K562 (cell line): ENCODE measurements around the gene RABGAP1L.

Experiments used
- CBX2 ChIP-seq: fragments of 200-600 bp; sonication (generic); IDR thresholded peaks from one replicate; pipeline ENCODE4 v1.6.1; 2012; ENCODE audit warnings: mild to moderate bottlenecking, low read length, inconsistent platforms; ENCODE audit not compliant: insufficient read depth, poor library complexity, severe bottlenecking
- CREBBP ChIP-seq: IDR thresholded peaks from one replicate; pipeline ENCODE4 v1.6.1; 2012; ENCODE audit warnings: low read depth, mild to moderate bottlenecking, control low read depth, inconsistent platforms, low read length
- ESRRB ChIP-seq: fragments of 250-450 bp; sonication (Bioruptor Pico); IDR thresholded peaks from 2 replicates; pipeline ENCODE4 v1.5.0; 2020; ENCODE audit warnings: mild to moderate bottlenecking, moderate library complexity, borderline replicate concordance
- MAFK ChIP-seq: IDR thresholded peaks from 2 replicates; pipeline ENCODE4 v1.6.1; 2011; ENCODE audit warnings: low read length, improper control_type of control experiment
- NFE2L1 ChIP-seq: fragments of 450-650 bp; IDR thresholded peaks from 2 replicates; pipeline ENCODE4 v1.6.1; 2016; ENCODE audit warnings: missing genetic modification characterization, low read depth, mild to moderate bottlenecking, missing compliant biosample characterization, moderate library complexity, borderline replicate concordance
- POLR2A ChIP-seq: fragments of 450-650 bp; conservative IDR thresholded peaks from 2 replicates; pipeline ENCODE4 v1.6.1; 2016
- POLR2G ChIP-seq: fragments of 200-400 bp; formaldehyde crosslinking; IDR thresholded peaks from 2 replicates; pipeline ENCODE4 v1.6.1; 2017; ENCODE audit warnings: low read depth, mild to moderate bottlenecking, antibody characterized with exemption, low read length, moderate library complexity
- PRMT5 ChIP-seq: sonication (generic); formaldehyde crosslinking; IDR thresholded peaks from 2 replicates; pipeline ENCODE4 v1.5.0; 2020; ENCODE audit warnings: missing genetic modification reagents
- SIN3A ChIP-seq, 2 experiments: fragments of 150-350 bp in 1 of 2; IDR thresholded peaks; 2 replicates each; pipeline ENCODE4 v1.6.1; 2011 to 2016; ENCODE audit warnings: borderline replicate concordance in 2 of 2, low read depth in 2 of 2, low read length in 2 of 2, mild to moderate bottlenecking in 2 of 2, moderate library complexity in 2 of 2; ENCODE audit not compliant: control insufficient read depth in 1 of 2
- TARDBP ChIP-seq: fragments of 450-650 bp; IDR thresholded peaks from 2 replicates; pipeline ENCODE4 v1.6.1; 2016
- U2AF2 ChIP-seq: fragments of 200-400 bp; formaldehyde crosslinking; optimal IDR thresholded peaks from 2 replicates; pipeline ENCODE3; 2017; ENCODE audit warnings: low read depth, mild to moderate bottlenecking, low read length
- ZC3H4 ChIP-seq: sonication (generic); formaldehyde crosslinking; IDR thresholded peaks from 2 replicates; pipeline ENCODE4 v1.9.0; 2021; ENCODE audit warnings: missing genetic modification reagents, borderline replicate concordance
- ZNF589 ChIP-seq: fragments of 200-800 bp; sonication (Bioruptor generic); IDR thresholded peaks from 2 replicates; pipeline ENCODE4 v1.6.1; 2016; ENCODE audit warnings: low read depth, missing genetic modification characterization, missing compliant biosample characterization
- TF ChIP-seq, protein P1 (sequence below), 3 experiments: IDR thresholded peaks in 2 of 3; conservative IDR thresholded peaks in 1 of 3; 2 replicates each; pipeline ENCODE4 v1.5.1; 2011 to 2012; ENCODE audit warnings: low read length in 3 of 3, mild to moderate bottlenecking in 3 of 3, control low read depth in 2 of 3, improper control_type of control experiment in 1 of 3, inconsistent platforms in 1 of 3, low read depth in 1 of 3, mixed read lengths in 1 of 3, moderate library complexity in 1 of 3; ENCODE audit not compliant: insufficient read depth in 2 of 3

DNA sequence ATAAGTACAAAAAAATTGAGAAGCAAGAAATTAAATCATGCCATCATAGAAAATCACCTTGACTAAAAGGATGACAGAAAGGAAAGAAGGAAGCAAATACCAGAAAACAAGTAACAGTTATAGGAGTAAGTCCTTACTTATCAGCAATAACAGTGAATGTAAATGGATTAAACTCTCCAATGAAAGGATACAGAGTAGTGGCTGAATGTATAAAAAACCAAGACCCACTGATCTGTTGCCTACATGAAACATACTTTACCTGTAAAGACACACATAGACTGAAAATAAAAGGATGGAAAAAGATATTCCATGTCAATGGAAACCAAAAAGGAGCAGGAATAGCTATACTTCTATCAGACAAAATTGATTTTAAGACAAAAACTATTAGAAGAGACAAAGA lies 52.2 kb downstream of the RABGAP1L start:
- no peak for TF ChIP-seq POLR2G
- TF ChIP-seq ZNF589, result no peak
- no peak for TF ChIP-seq NFE2L1 (tag)
- no peak for TF ChIP-seq CBX2
- TF ChIP-seq POLR2A, result no peak
- no peak for TF ChIP-seq SIN3A (IDR thresholded peaks at IDR 0.05; ENCODE audit: borderline replicate concordance in 2 of 2, control insufficient read depth in 1 of 2, low read depth in 2 of 2, low read length in 2 of 2)
- TF ChIP-seq PRMT5 (CRISPR knock-in tag), result no peak
- TF ChIP-seq MAFK, result no peak
- no peak for TF ChIP-seq U2AF2
- no peak for TF ChIP-seq TARDBP
- no peak for TF ChIP-seq ESRRB (CRISPR knock-in tag)
- no peak for TF ChIP-seq ZC3H4
- no peak for TF ChIP-seq CREBBP
- TF ChIP-seq, protein P1, sequence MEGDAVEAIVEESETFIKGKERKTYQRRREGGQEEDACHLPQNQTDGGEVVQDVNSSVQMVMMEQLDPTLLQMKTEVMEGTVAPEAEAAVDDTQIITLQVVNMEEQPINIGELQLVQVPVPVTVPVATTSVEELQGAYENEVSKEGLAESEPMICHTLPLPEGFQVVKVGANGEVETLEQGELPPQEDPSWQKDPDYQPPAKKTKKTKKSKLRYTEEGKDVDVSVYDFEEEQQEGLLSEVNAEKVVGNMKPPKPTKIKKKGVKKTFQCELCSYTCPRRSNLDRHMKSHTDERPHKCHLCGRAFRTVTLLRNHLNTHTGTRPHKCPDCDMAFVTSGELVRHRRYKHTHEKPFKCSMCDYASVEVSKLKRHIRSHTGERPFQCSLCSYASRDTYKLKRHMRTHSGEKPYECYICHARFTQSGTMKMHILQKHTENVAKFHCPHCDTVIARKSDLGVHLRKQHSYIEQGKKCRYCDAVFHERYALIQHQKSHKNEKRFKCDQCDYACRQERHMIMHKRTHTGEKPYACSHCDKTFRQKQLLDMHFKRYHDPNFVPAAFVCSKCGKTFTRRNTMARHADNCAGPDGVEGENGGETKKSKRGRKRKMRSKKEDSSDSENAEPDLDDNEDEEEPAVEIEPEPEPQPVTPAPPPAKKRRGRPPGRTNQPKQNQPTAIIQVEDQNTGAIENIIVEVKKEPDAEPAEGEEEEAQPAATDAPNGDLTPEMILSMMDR (IDR thresholded peaks at IDR 0.05 in 2 of 3, conservative IDR thresholded peaks at IDR 0.05 in 1 of 3; ENCODE audit: insufficient read depth in 2 of 3, low read depth in 1 of 3, low read length in 3 of 3), result no peak
